K562 (cell line): ENCODE results near the gene ANO8. TPM values are rescaled to one million over a fixed set of nuclear protein-coding genes. Genes with fewer than 3 reads are reported as not detected.

Source experiments
- ATF2 ChIP-seq: sonication (generic); formaldehyde crosslinking; IDR thresholded peaks from 2 replicates; pipeline ENCODE4 v1.8.1; 2022; ENCODE audit warnings: missing genetic modification reagents
- ETV6 ChIP-seq, 3 experiments: fragments of 150-350 bp in 1 of 3; sonication (generic) in 1 of 3; formaldehyde crosslinking in 1 of 3; IDR thresholded peaks; 2 replicates each; pipeline versions ENCODE4 v1.6.1 to v1.8.0; 2014 to 2022; ENCODE audit warnings: borderline replicate concordance in 2 of 3, low read depth in 2 of 3, antibody characterized with exemption in 1 of 3, low read length in 1 of 3, mild to moderate bottlenecking in 1 of 3, missing genetic modification reagents in 1 of 3
- MAZ ChIP-seq, 2 experiments: fragments of 450-650 bp in 1 of 2; sonication (generic) in 1 of 2; formaldehyde crosslinking; IDR thresholded peaks in 1 of 2; conservative IDR thresholded peaks in 1 of 2; 2 replicates each; pipeline versions ENCODE4 v1.4.0 to v1.5.0; 2020; ENCODE audit warnings: mild to moderate bottlenecking in 1 of 2, missing genetic modification reagents in 1 of 2
- RCOR1 ChIP-seq, 2 experiments: IDR thresholded peaks; 2 replicates each; pipeline ENCODE4 v1.6.1; 2012; ENCODE audit warnings: low read depth in 2 of 2, low read length in 2 of 2, borderline replicate concordance in 1 of 2, improper control_type of control experiment in 1 of 2
- ZNF224 ChIP-seq: sonication (generic); formaldehyde crosslinking; IDR thresholded peaks from 2 replicates; pipeline ENCODE4 v1.8.0; 2022; ENCODE audit warnings: mild to moderate bottlenecking, missing genetic modification reagents
- ZNF512 ChIP-seq: IDR thresholded peaks from 2 replicates; pipeline ENCODE4 v1.6.1; 2016; ENCODE audit warnings: missing genetic modification characterization, missing compliant biosample characterization
- ZNF589 ChIP-seq: fragments of 200-800 bp; sonication (Bioruptor generic); IDR thresholded peaks from 2 replicates; pipeline ENCODE4 v1.6.1; 2016; ENCODE audit warnings: low read depth, missing genetic modification characterization, missing compliant biosample characterization
- ZNF75A ChIP-seq: fragments of 450-650 bp; formaldehyde crosslinking; IDR thresholded peaks from 2 replicates; pipeline ENCODE4 v1.4.0; 2020; ENCODE audit warnings: mild to moderate bottlenecking
- polyA plus RNA-seq, 8 experiments: library from polyadenylated mRNA; depleted of rRNA in 4 of 8; stranded (reverse) in 5 of 8; unstranded in 3 of 8; fragments of >200 nt; fragmentation: Nextera tagmentation in 2 of 8; fragmentation: Illumina TruSeq in 1 of 8; extraction: Ambion mirVana in 2 of 8; extraction: Trizol in 1 of 8; gene quantifications; 2 replicates each; pipeline versions ENCODE4 v1.2.1 to v1.2.3, GENCODE V29; 2011 to 2014; ENCODE audit warnings: inconsistent platforms in 1 of 8, missing spikeins in 1 of 8
- total RNA-seq, 7 experiments: library from RNA; depleted of rRNA in 6 of 7; stranded (reverse); fragments of >200 nt in 6 of 7; fragmentation: Illumina TruSeq in 2 of 7; extraction: Trizol in 2 of 7; gene quantifications; 2 replicates each; pipeline versions ENCODE4 v1.2.1 to v1.2.3, GENCODE V29; 2011 to 2021; ENCODE audit warnings: low replicate concordance in 1 of 7
- TF ChIP-seq, protein P1 (sequence below), 2 experiments: IDR thresholded peaks in 1 of 2; conservative IDR thresholded peaks in 1 of 2; 2 replicates each; pipeline ENCODE4 v1.6.1; 2016; ENCODE audit warnings: low read depth in 2 of 2, mild to moderate bottlenecking in 1 of 2, missing compliant biosample characterization in 1 of 2, missing genetic modification characterization in 1 of 2, moderate library complexity in 1 of 2
- TF ChIP-seq, protein P2 (sequence below), 2 experiments: fragments of 450-650 bp in 1 of 2; IDR thresholded peaks; 2 replicates each; pipeline ENCODE4 v1.6.1; 2011 to 2017; ENCODE audit warnings: low read depth in 2 of 2, antibody characterized with exemption in 1 of 2, borderline replicate concordance in 1 of 2, low read length in 1 of 2, mild to moderate bottlenecking in 1 of 2, mixed read lengths in 1 of 2; ENCODE audit not compliant: control insufficient read depth in 1 of 2

Gene ANO8
- total and polyA plus RNA-seq, 9 of the 15 experiments (the other 6 are each of a cell fraction or from before 2014, with no cell fraction given): 0.07 to 7.6 (median 2.3) TPM; not detected in 1

GRCh38 chr19:17303167-17303939 lies 31.3 kb downstream of the ANO8 start, which contains the start of gene ABHD8 (continued):
- TF ChIP-seq, protein P1, sequence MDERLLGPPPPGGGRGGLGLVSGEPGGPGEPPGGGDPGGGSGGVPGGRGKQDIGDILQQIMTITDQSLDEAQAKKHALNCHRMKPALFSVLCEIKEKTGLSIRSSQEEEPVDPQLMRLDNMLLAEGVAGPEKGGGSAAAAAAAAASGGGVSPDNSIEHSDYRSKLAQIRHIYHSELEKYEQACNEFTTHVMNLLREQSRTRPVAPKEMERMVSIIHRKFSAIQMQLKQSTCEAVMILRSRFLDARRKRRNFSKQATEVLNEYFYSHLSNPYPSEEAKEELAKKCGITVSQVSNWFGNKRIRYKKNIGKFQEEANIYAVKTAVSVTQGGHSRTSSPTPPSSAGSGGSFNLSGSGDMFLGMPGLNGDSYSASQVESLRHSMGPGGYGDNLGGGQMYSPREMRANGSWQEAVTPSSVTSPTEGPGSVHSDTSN (CRISPR knock-in tag; IDR thresholded peaks at IDR 0.05; ENCODE audit: low read depth): peak; percentile 95
- TF ChIP-seq, protein P1 (tag; conservative IDR thresholded peaks at IDR 0.05; ENCODE audit: low read depth): peak; percentile 97
- TF ChIP-seq ZNF589 (CRISPR knock-in tag) (no peak), ZNF75A (CRISPR knock-in tag) (no peak), RCOR1 (IDR thresholded peaks at IDR 0.05; ENCODE audit: borderline replicate concordance in 1 of 2, low read depth in 2 of 2, low read length in 2 of 2) (no peak), MAZ (CRISPR knock-in tag; conservative IDR thresholded peaks at IDR 0.05 in 1 of 2, IDR thresholded peaks at IDR 0.05 in 1 of 2) (peak; percentile 85 to 88), ATF2 (CRISPR knock-in tag) (no peak), ZNF224 (CRISPR knock-in tag) (no peak), ZNF512 (tag) (no peak), ETV6 (IDR thresholded peaks at IDR 0.05; ENCODE audit: borderline replicate concordance in 1 of 2, low read depth in 2 of 2, low read length in 1 of 2) (no peak), ETV6 (CRISPR knock-in tag; IDR thresholded peaks at IDR 0.05; ENCODE audit: borderline replicate concordance) (no peak)
- TF ChIP-seq, protein P2, sequence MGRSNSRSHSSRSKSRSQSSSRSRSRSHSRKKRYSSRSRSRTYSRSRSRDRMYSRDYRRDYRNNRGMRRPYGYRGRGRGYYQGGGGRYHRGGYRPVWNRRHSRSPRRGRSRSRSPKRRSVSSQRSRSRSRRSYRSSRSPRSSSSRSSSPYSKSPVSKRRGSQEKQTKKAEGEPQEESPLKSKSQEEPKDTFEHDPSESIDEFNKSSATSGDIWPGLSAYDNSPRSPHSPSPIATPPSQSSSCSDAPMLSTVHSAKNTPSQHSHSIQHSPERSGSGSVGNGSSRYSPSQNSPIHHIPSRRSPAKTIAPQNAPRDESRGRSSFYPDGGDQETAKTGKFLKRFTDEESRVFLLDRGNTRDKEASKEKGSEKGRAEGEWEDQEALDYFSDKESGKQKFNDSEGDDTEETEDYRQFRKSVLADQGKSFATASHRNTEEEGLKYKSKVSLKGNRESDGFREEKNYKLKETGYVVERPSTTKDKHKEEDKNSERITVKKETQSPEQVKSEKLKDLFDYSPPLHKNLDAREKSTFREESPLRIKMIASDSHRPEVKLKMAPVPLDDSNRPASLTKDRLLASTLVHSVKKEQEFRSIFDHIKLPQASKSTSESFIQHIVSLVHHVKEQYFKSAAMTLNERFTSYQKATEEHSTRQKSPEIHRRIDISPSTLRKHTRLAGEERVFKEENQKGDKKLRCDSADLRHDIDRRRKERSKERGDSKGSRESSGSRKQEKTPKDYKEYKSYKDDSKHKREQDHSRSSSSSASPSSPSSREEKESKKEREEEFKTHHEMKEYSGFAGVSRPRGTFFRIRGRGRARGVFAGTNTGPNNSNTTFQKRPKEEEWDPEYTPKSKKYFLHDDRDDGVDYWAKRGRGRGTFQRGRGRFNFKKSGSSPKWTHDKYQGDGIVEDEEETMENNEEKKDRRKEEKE (IDR thresholded peaks at IDR 0.05; ENCODE audit: borderline replicate concordance in 1 of 2, control insufficient read depth in 1 of 2, low read depth in 2 of 2, low read length in 1 of 2): no peak
